T-helper 2 cell treated with Interferon-gamma antibody and Interleukin-4, amounts not matched to agents 100 ng/mL and 5 ng/mL, for 36 hours (primary cell): ENCODE results near the gene CACNA1C. TPM values are rescaled to one million over a fixed set of nuclear protein-coding genes. Genes with fewer than 3 reads are reported as not detected.

ENCODE experiments used
- intact Hi-C: fragments of 100-400 bp; cut with micrococcal nuclease; formaldehyde crosslinking; loops from one replicate; pipeline ENCODE4 v1.15.1; 2023
- total RNA-seq: library from RNA; stranded (reverse); gene quantifications from 2 replicates; pipeline ENCODE4 v1.2.3, GENCODE V29; 2022

Gene CACNA1C
- total RNA-seq, 1 donor from 2014 or later, result 0.09 TPM

DNA sequence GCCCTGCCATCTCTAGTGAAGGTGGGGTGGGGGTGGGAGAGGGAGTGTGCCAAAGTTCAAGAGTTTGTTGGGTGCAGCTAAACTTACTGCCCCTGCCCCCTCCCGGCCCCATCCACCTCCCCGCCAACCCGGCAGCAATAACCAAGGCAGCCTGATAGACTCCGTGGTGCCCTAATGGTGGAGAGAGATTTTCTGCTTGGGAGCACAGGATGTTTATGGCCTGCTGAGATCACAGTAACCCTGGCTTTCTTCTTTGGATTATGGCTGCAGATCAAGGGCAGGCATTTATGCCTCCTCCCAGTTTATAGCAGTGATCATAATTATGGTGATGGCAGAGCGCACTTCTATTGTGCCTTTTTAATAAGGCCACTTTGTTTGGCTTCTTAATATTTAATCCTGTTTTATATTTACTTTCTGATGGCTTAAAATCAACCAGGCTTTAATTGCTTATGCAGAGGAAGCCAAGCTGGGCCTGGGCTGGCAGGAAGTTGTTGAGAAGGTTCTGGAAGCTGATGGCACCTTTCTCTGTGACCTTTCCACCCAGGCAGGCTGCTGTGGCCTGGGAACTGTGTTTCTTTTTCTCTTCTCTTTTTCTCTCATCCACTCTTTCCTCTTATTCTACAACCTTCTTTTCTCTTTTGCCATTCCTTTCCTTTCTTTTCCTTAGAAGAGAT is 485.2 kb downstream of the CACNA1C start:
- intact Hi-C loops, result no loop called here

DNA sequence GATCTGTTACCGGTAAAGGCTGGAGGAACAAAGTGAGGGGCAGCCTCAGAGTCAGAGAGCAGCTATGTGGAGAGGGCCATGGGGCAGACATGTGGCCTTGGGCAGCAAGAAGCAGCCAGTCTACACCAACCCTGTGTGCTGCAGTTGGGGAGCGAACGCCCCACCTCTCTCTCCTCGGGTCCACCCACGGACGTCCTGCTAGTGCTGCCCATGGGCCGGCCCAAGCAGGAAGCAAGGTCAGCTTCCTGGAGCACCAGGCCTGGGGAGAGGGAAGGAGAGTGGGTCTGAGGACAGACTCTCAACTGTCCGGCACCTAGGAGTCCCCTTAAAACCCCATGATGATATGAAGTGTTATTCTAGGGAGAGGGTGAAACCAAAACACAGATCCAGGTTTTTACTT is 487.2 kb downstream of the CACNA1C start:
- intact Hi-C loops, result loop anchor here (5.0 kb wide), 1 partner anchor 183 kb away; no protein-coding TSS in a partner anchor

DNA sequence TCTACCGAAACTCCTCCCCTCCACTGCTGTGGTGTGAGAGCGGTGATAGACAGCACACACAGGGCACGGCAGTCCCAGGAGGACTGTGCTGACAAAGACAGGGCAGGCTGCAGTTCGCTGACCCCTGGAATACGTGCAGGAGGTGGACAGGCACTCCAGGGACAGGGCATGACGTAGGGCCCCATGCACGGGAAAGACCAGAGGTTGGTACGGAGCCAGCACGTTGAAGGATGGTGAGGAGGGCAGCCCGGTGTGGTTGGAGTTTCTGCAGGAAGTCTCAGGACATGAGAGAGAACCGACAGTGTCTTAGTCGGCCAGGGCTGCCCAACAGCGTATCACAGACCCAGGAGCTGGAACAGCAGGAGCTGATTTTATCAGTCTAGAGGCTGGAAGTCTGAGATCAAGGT is 487.8 kb downstream of the CACNA1C start:
- intact Hi-C loops, result loop anchor here (5.0 kb wide), 1 partner anchor 183 kb away; no protein-coding TSS in a partner anchor

DNA sequence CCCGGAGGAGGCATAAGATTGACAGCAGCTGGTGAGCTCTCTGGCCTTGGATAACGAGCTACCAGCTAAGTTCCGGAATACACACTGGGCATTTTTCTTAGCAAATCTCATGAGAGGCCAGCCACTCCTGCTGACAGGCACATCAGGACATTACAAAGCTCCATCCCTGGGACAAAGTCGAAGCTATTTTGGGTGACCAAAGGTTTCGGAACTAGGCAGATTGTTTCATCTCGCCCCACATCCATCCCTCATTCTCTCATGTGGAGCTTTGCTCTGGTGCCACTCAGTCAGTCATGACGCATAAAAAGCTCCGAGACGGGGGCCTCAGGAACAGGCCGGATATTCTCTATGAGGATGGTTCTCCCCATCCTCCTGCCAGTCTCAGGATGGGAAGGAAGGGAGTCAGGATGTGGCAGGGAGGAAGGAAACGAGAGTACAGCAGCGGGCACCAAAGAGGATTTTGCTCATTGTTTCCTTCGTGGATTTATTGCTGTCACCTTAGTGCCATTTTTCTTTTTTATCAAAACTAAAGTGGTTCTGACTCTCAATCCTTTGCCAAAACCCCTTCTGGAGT is 488.9 kb downstream of the CACNA1C start:
- intact Hi-C loops, result loop anchor here (5.0 kb wide), 1 partner anchor 184 kb away; no protein-coding TSS in a partner anchor

DNA sequence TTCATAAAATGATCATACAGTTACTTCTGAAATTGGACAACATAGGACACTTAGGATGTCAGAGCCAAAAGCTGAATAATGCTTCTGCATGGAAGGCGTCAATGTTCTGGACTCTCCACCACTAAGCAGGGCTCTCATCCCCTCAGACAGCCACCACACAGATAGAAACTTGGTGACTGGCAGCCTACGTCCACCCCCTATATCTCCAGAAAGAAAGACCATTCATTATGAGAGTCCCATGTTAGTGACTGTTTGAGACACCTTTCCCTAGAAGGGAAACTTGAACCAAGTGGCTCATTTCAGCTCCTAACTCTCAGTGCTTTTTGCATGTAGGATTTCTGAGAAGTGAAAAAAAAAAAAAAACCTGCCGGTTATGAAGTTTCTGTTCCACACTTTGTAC is 491.0 kb downstream of the CACNA1C start:
- intact Hi-C loops, result loop anchor here (5.0 kb wide), 1 partner anchor 186 kb away; no protein-coding TSS in a partner anchor

DNA sequence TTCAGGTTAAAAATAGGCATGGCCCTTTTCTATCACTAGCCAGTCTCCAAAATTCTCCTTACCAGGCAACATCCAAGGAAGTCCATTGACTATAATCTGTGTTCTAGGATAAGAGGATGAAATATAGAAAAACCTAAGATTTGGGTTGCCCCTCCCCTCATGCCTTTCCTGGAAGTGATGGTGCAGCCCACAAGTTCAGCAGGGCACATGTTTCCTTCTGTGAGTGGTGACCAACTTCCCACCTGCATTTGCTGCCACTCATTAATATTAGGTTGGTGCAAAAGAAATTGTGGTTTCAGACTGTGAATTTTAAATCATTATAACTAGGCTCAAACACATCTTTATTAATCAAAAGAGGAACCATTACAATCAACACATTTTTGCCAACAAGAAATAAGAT is 491.4 kb downstream of the CACNA1C start:
- intact Hi-C loops, result loop anchor here (5.0 kb wide), 1 partner anchor 187 kb away; no protein-coding TSS in a partner anchor

DNA sequence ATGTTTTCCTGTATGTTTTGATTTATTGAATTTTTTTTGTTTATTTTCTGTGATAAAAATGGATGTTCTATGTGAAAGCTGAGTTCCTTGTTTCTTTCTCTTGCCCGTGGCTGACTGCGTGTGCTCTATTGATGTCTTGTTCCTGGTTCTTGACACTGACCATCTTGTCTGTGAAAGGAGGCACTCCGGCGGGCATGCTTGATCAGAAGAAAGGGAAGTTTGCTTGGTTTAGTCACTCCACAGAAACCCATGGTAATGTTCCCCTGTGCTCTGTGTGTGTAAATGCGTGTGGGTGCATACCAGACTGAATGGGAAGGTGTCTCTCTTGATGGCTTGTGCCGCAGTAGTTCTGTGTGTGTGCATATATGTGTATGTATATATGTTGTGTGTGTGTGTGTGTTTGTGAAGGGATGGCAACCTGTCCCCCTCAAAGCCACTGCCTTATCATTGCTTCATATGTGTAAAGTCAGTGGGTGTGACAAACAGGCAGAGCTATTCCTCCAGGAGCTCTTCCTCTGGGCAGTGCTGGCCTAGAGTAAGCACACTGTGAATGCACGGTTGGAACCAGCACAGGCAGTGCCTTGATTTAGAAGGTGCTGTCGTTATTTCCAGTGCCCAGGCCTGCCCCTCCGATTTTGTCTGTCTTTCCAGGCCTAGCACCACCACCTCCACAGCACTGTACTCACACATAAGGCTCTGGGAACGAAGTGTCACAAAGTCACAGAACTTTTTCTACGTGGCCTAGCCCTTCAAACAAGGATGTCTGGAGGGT is 494.7 kb downstream of the CACNA1C start:
- intact Hi-C loops, result no loop called here

DNA sequence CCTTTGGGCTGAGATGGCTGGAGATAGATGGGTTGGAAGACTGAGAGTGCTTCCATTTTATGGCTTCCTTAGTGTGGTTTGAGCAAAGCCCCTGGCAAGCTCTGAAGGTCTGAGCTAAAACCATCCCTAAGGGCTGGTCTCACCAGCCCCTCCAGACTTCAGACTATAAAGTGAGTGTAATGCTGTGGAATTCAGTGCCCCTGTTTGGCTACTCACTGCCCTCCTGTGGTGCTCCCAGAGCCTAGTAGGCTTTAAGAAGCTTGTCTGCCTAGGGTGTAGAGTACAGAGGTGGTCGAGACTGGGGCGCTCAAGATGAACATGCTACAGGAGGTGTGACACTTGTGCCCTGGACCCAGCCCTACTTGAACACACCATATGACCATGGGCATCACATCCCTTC is 495.3 kb downstream of the CACNA1C start:
- intact Hi-C loops, result no loop called here

DNA sequence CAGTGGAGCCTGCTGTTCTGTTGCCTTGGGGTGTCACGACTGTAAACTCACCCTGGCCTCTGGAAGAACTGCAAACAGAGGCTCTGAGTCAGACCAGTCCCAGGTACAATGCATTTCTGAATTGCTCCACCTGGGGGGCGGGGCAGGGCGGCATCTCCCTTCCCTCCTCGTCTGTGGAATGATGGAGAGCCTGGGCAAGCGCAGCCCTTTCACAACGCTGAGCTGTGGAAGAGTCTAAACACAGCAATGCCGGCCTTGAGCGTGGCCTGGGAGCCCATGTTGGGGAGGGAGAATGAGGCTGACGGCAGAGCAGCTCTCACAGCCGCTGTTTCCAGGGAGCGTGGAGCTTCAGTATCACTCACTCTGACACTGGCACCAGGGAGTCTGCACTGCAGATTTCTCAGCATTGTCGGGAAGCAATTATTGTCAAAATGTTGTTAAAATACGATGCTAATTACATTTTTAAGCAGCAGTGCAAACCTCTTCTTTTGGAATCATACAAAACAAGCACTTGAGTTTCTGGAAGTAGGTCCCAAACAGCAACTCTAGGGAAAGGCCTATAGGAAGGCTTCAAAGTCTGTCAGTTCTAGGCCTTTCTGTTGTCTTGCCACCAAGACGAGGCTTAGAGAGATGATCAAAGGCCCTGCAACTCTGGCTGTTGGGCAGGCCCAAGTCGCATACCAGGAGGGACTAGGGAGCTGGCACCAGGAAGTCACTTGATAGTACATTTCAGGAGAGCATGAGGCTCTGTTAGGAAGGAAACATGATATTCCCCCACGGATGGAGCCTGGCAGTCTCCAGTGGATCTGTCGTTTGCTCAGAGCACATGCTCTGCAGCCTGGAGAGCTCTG is 498.0 kb downstream of the CACNA1C start:
- intact Hi-C loops, result no loop called here

DNA sequence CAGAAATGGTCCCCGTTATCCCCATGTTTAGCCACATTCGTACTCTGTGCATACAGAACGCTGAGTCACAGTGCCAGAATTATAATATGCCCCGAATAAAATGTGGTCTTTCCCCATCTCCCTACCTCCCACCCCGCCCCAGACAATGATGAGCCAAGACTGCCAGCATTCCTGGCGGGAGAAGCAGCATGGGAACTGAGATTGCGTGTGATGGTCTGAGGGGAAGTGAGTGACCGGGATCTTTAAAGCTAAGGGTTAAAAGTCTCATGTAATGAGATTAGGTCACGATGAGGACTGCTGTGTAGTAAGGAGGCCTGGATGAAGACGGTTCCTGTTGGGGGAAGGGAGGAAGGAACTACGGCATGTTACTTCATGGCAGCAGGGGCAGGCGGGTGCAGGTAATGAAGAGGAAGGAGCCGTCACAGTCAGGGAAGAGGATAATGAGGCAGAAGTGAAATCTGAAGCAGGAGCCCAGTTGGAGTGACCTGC is 498.7 kb downstream of the CACNA1C start:
- intact Hi-C loops, result no loop called here

DNA sequence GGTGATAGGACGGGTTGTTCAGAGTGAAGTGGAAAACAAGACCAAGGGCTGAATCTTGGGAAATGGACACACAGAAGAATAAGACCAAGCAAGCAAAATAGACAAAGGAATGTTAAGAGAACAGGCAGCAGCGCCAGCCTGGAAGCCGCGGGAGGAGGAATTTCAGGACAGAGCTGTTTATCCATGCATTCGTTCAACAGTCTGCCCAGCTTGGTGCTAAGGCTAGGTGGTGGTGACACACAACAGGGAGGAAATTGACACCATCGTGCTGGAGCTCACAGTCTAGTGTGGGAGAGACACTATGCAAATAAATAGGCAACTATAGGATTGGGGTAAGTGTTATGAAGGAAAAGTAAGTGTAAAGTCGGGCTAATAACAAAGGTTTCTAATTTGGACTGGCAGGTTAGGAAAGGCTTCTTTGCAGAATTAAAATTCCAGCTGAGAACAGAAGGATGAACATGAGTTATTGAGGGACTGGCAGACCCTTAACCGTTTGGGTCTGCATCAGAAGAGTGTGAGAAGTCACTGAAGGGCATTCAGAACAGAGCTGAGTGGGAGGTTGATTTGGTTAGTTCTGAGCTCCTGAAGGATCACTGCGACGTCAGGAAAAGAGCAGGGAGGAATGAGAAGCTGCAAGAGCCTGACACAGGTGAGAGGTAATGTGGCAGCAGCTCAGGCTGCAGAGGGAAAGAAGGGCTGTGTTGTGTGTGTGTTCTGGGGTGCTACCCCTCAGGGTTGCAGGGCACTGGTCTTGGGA is 499.4 kb downstream of the CACNA1C start:
- intact Hi-C loops, result no loop called here

DNA sequence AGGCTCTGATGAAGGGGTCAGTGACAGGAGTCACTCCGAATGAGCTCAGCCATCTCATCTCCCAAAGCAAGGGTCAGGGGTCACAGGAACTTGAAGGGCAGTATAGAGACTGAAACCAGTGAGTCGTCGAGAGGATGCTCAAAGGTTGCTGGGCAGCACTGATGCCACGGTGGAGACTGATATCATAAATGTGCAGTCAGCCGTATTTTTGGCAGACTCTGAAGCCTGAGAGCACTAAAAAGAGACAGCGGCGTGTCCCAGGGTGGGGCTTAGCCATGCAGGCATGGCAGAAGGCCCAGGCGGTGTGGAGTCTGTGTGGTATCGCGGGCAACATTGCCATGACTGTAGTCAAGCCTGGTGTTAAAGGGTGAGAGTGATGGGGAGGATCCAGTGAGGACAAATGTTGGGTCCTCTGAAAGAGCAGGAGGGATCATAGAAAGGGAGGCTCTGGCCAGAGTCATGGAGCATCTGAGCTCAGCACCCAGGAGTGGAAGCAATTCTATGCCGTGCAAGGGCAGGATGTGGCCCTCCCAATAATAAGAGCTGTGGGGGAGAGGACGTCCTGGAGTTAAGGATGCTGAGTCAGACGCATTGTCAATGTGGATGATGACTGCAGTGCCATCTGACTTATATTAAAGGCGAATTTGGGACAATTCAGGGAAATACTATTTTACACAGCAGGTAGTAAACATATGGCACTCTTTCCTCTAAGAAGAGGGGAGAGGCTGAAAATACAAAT is 500.8 kb downstream of the CACNA1C start:
- intact Hi-C loops, result no loop called here

DNA sequence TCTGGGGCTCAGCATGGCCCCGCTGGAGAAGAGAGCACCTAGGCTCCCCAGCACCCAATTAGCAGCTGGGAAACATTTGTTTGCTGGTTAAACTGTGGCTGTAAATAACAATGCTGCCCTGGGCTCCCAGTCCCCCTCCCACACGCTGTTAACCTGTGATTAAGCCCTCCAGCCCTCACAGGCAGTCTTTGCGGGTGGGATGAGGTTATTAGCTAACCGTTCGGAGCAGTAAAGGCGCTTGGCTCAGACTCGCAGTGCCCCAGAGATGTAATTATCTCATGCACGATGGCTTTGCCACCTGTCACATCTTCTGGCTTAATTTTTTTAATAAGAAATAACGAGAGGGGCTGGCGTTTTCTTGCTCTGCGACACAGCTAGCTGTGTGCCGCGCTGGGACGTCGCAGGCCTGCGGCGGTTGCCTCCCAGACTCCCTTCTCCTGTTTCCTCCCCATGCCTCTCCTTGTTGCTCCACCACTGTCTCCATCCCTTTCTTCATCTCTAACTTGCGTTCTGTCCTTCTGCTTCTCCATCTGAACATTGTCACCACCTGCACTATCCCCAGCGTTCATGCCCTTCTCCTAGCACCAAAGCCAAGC is 502.8 kb downstream of the CACNA1C start:
- intact Hi-C loops, result no loop called here

DNA sequence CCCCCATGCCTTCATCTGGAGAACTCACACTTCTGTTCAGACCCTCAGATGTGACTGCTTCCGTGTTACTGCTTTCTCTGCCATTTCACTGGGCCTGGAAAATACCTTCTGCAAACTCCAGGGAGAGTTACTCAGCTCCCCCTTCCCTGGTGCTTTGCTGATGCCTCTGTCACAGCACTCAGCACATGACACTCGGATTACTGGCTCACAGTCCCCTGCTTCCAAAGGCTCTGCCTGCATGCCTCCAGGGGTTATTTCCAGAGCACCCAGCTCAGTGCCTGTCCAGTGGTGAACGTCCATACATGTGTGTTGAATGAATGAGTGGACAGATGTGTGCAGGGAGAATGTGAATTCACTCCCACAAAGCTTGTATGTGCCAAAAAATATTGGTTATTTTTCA is 504.8 kb downstream of the CACNA1C start:
- intact Hi-C loops, result no loop called here

DNA sequence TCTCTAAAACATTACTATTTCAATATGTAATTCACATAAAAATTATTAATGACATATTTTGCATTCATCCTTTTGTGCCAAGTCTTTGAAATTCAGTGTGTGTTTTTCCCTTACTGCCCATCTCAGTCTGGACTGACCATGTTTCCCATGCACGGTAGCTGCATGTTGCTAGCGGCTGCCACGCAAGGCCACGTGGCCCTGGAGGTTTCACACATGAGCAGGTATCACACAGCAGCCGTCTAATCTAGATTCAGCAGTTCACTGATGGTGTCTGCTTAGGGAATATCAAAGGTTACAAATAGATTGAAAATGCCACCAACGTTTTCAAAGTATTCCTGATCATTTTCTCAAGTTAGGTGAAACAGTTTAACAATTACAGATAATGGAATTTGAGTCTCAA is 507.1 kb downstream of the CACNA1C start:
- intact Hi-C loops, result no loop called here

DNA sequence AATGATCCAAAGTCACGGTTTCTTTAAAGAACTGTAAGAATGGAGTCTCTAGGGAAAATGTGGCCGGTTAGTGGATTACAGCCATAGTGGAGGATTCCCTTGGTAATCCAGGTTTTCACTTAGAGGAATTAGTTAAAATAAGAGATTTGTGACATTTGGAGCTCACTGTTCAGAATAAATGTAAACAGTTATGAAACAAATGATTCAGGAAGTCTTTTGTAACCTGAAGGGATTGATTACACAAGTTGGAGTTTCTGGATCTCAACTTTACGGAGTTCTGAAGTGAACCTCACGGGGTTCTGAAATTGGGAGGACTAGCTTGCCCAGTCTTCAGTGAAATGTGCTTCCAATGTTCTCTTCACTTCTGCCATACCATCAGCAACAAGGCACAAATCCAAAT is 507.6 kb downstream of the CACNA1C start:
- intact Hi-C loops, result no loop called here

DNA sequence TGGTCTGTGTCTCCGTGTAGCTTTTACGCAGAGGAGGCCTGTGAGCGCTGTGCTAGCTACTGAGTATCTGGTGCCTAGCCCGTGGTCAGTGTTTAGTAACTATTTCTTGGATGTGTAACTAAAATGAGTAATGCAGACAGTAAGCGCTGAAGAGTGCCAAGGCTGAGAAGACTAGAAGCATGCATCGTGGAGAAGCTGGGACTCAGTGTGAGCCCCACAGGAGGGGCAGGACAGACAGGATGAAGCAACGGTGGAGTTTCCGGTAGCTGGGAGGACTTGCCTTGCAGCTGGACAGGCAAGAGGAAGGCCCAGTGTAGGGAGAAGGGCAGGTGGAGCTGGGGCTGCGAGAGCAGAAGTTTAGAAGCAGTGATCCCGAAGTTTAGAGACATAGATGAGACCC is 508.6 kb downstream of the CACNA1C start:
- intact Hi-C loops, result no loop called here

DNA sequence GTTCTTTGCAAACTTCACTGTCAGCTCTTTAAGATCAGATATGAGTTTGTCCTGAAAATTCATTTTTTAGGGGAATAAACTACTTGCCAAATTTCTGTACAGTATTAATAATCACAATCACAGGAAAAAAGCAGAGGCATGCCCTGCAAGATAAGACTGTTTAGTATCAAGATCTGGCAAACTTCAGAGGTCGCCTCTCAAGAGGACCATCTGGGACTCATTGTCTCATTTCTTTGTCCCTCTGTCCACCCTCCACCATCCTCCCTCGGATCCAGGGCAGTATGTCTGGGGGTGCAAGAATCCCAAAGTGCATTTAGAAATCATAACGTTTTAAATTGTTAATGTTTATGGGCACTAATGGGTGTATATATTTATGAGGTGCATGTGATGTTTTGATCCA is 509.6 kb downstream of the CACNA1C start:
- intact Hi-C loops, result no loop called here

DNA sequence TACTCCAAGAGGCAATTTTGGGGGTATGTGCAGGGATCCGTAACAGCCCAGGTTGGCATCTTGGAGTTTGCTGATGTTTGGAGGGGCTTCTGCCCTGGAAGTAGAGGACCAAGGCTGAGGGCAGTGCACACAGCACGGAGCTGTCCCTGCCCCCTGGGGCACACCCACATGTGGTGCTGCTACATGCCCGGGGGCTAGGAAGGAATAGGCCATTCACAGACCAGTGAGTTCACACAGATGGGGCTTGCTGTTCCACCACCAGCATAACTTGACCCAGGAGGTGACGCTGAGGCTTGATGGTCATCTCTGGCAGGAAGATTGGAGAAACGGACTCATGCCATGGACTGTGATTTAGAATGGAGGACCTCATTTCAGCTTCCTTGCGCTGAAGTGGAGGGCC is 510.9 kb downstream of the CACNA1C start:
- intact Hi-C loops, result no loop called here
